ENCODE measurements around the gene LPCAT1. TPM values are rescaled to one million over a fixed set of nuclear protein-coding genes. Genes with fewer than 3 reads are reported as not detected.

LPCAT1 gene
- total and polyA plus RNA-seq, 2 experiments from 2014 or later, result 78.0 to 255 TPM

DNA sequence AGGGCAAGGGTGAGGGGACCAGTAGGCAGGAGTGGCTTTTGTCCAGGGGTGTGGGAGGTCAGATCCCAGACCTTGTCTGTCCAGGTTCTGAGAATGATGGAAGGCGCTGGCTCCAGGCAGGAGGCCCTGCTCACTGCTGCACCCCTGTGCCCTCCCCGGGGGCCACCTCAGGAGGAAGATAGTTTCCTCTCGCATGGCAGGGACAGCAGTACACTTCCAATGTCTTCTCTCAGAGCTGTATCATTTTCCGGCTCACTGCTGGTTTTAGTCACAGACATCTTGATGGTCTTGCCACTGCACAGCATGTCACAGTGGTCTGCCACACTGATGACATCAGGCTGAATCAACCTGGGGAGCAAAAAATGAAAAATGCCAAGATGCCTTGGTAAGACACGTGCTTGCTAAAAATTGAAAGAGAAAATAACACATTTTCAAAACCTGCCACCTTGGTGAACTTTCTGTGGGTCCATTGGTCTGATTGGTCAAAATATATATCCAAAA, 75.2 kb downstream of the LPCAT1 start:
- H3K79me2 ChIP-seq (replicated peaks; ENCODE audit: insufficient read depth), result no peaks in the 10 kb centered on the region
- H3K4me1 ChIP-seq (ENCODE audit: insufficient read depth), result no peaks in the 10 kb centered on the region
- no peak overlapping the region for H3K4me2 ChIP-seq
- H3K27me3 ChIP-seq (ENCODE audit: insufficient read depth), result peaks cover 46% of the 10 kb centered on the region
- DNase-seq (ENCODE audit: low spot score) (no peak), ATAC-seq (no peak)
- H3K27ac Mint-ChIP-seq, result no peak overlapping the region
- no peak for TF ChIP-seq EZH2 (IDR thresholded peaks at IDR 0.05; ENCODE audit: low read depth, unreplicated experiment)
- TF ChIP-seq, protein P1, sequence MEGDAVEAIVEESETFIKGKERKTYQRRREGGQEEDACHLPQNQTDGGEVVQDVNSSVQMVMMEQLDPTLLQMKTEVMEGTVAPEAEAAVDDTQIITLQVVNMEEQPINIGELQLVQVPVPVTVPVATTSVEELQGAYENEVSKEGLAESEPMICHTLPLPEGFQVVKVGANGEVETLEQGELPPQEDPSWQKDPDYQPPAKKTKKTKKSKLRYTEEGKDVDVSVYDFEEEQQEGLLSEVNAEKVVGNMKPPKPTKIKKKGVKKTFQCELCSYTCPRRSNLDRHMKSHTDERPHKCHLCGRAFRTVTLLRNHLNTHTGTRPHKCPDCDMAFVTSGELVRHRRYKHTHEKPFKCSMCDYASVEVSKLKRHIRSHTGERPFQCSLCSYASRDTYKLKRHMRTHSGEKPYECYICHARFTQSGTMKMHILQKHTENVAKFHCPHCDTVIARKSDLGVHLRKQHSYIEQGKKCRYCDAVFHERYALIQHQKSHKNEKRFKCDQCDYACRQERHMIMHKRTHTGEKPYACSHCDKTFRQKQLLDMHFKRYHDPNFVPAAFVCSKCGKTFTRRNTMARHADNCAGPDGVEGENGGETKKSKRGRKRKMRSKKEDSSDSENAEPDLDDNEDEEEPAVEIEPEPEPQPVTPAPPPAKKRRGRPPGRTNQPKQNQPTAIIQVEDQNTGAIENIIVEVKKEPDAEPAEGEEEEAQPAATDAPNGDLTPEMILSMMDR (conservative IDR thresholded peaks at IDR 0.05; ENCODE audit: low read depth in 2 of 2), result no peak
- TF ChIP-seq REST (IDR thresholded peaks at IDR 0.05; ENCODE audit: unreplicated experiment), result no peak
- TF ChIP-seq CREB1 (CRISPR knock-in tag; IDR thresholded peaks at IDR 0.05; ENCODE audit: low read depth), result no peak
- TF ChIP-seq, protein P2, sequence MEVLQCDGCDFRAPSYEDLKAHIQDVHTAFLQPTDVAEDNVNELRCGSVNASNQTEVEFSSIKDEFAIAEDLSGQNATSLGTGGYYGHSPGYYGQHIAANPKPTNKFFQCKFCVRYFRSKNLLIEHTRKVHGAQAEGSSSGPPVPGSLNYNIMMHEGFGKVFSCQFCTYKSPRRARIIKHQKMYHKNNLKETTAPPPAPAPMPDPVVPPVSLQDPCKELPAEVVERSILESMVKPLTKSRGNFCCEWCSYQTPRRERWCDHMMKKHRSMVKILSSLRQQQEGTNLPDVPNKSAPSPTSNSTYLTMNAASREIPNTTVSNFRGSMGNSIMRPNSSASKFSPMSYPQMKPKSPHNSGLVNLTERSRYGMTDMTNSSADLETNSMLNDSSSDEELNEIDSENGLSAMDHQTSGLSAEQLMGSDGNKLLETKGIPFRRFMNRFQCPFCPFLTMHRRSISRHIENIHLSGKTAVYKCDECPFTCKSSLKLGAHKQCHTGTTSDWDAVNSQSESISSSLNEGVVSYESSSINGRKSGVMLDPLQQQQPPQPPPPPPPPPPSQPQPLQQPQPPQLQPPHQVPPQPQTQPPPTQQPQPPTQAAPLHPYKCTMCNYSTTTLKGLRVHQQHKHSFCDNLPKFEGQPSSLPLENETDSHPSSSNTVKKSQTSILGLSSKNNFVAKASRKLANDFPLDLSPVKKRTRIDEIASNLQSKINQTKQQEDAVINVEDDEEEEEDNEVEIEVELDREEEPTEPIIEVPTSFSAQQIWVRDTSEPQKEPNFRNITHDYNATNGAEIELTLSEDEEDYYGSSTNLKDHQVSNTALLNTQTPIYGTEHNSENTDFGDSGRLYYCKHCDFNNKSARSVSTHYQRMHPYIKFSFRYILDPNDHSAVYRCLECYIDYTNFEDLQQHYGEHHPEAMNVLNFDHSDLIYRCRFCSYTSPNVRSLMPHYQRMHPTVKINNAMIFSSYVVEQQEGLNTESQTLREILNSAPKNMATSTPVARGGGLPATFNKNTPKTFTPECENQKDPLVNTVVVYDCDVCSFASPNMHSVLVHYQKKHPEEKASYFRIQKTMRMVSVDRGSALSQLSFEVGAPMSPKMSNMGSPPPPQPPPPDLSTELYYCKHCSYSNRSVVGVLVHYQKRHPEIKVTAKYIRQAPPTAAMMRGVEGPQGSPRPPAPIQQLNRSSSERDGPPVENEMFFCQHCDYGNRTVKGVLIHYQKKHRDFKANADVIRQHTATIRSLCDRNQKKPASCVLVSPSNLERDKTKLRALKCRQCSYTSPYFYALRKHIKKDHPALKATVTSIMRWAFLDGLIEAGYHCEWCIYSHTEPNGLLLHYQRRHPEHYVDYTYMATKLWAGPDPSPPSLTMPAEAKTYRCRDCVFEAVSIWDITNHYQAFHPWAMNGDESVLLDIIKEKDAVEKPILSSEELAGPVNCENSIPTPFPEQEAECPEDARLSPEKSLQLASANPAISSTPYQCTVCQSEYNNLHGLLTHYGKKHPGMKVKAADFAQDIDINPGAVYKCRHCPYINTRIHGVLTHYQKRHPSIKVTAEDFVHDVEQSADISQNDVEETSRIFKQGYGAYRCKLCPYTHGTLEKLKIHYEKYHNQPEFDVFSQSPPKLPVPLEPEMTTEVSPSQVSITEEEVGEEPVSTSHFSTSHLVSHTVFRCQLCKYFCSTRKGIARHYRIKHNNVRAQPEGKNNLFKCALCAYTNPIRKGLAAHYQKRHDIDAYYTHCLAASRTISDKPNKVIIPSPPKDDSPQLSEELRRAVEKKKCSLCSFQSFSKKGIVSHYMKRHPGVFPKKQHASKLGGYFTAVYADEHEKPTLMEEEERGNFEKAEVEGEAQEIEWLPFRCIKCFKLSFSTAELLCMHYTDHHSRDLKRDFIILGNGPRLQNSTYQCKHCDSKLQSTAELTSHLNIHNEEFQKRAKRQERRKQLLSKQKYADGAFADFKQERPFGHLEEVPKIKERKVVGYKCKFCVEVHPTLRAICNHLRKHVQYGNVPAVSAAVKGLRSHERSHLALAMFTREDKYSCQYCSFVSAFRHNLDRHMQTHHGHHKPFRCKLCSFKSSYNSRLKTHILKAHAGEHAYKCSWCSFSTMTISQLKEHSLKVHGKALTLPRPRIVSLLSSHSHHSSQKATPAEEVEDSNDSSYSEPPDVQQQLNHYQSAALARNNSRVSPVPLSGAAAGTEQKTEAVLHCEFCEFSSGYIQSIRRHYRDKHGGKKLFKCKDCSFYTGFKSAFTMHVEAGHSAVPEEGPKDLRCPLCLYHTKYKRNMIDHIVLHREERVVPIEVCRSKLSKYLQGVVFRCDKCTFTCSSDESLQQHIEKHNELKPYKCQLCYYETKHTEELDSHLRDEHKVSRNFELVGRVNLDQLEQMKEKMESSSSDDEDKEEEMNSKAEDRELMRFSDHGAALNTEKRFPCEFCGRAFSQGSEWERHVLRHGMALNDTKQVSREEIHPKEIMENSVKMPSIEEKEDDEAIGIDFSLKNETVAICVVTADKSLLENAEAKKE (CRISPR knock-in tag; IDR thresholded peaks at IDR 0.05), result no peak
- TF ChIP-seq ZNF331 (CRISPR knock-in tag; IDR thresholded peaks at IDR 0.05; ENCODE audit: low read depth), result no peak
- TF ChIP-seq NANOG (IDR thresholded peaks at IDR 0.05; ENCODE audit: borderline replicate concordance), result no peak
- no peak for TF ChIP-seq JUNB (IDR thresholded peaks at IDR 0.05; ENCODE audit: unreplicated experiment)
- TF ChIP-seq EZH2phosphoT487 (IDR thresholded peaks at IDR 0.05; ENCODE audit: unreplicated experiment), result no peak
- TF ChIP-seq STAT1 (IDR thresholded peaks at IDR 0.05; ENCODE audit: unreplicated experiment), result no peak
- TF ChIP-seq POLR2AphosphoS5 (IDR thresholded peaks at IDR 0.05; ENCODE audit: low read depth), result no peak
- no peak for TF ChIP-seq ETS1 (IDR thresholded peaks at IDR 0.05)
- peaks cover 42% of the 10 kb centered on the region for H3K27me3 Mint-ChIP-seq (ENCODE audit: insufficient read depth, low read depth, poor library complexity)
- peaks cover 5% of the 10 kb centered on the region; the same call in 1 of the 3 replicates for H3K36me3 Mint-ChIP-seq (ENCODE audit: low read depth)
- H2AFZ ChIP-seq, result no peak overlapping the region
- H3F3A ChIP-seq (replicated peaks; ENCODE audit: low read depth), result no peaks in the 10 kb centered on the region
- H3K4me3 Mint-ChIP-seq, result no peak overlapping the region
- H3K9me3 Mint-ChIP-seq, result peaks cover 21% of the 10 kb centered on the region; the same call in 2 of the 3 replicates
- H3K9me2 ChIP-seq (ENCODE audit: insufficient read depth), result no peaks in the 10 kb centered on the region
- no peak overlapping the region for H3K4me3 ChIP-seq
- no peak overlapping the region for H3K27ac ChIP-seq (ENCODE audit: low read depth)
- H3K36me3 ChIP-seq (ENCODE audit: insufficient read depth), result no peaks in the 10 kb centered on the region
- H4K20me1 ChIP-seq (replicated peaks; ENCODE audit: insufficient read depth), result peaks cover 4% of the 10 kb centered on the region
- 0 out of 3 replicates have a peak, but pooled peaks cover 4% of the 10 kb centered on the region for H3K4me1 Mint-ChIP-seq

All from GM23338 (cell line).